Activated T-cell treated with anti-CD3 and anti-CD28 coated beads, Interleukin-2, amount 50 U/mL, for 24 hours (primary cell): ENCODE results near the gene HOXB8.

ENCODE experiments used
- DNase-seq: peaks from one replicate; pipeline ENCODE4 v3.0.0-alpha.2; 2020
- H3K27ac Mint-ChIP-seq: 2 replicates; pipeline ENCODE4 v1.8.0; 2020; ENCODE audit warnings: mild to moderate bottlenecking, mixed read lengths
- H3K27me3 Mint-ChIP-seq: 2 replicates; pipeline ENCODE4 v1.8.0; 2020; ENCODE audit warnings: mixed read lengths
- H3K36me3 Mint-ChIP-seq: 2 replicates; pipeline ENCODE4 v1.8.0; 2020; ENCODE audit warnings: low read depth, mixed read lengths
- H3K4me1 Mint-ChIP-seq: 2 replicates; pipeline ENCODE4 v1.8.0; 2020; ENCODE audit warnings: low read depth, mixed read lengths
- H3K4me3 Mint-ChIP-seq: 2 replicates; pipeline ENCODE4 v1.8.0; 2020; ENCODE audit warnings: mild to moderate bottlenecking, moderate library complexity, mixed read lengths
- H3K9me3 Mint-ChIP-seq: 2 replicates; pipeline ENCODE4 v1.8.0; 2020; ENCODE audit warnings: mixed read lengths

HOXB8 gene

DNA sequence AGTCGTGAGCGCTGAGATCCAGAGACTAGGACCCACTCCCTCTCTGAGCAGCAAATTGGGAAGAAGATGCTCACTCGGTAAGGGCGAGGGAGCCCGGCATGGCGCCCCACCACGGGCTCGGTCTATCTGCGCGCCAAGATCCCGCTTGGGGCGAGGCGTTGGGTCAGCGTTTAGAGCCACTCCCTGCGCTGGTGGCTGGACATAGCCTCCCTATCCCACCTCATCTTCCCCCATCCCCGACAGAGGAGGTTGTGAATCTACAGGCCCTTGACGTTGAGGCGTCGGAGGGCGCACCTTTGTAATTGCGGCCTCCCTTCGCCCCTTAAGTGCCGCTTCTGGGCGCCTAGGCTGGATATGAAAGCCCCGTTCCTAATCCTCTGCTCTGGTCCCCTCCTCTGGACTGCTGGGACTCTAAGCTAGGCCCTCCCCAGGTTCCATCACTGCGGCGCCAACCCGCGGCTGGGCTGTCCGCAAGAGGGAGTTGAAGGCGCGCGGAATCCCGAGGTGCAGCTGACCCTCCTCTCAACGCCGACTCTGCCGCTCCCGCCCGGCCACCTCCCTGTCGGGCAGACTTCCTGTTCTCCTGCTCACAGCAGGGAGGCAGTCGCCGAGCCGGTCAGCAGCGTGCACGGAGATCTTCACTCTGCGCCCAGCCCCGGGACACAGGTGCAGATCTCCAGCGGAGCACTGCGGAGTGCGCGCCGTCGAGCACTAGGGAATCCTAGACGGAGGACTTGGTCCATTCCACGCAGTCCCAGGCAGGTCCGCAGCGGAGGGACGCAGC is 27.2 kb upstream of the HOXB8 start:
- H3K36me3 Mint-ChIP-seq, result no peaks in the 10 kb centered on the region
- H3K4me3 Mint-ChIP-seq, result no peak overlapping the region
- H3K27me3 Mint-ChIP-seq, result peaks cover 96% of the 10 kb centered on the region
- no peak for DNase-seq
- H3K9me3 Mint-ChIP-seq, result no peaks in the 10 kb centered on the region
- peaks cover 13% of the 10 kb centered on the region for H3K4me1 Mint-ChIP-seq
- H3K27ac Mint-ChIP-seq, result no peak overlapping the region

DNA sequence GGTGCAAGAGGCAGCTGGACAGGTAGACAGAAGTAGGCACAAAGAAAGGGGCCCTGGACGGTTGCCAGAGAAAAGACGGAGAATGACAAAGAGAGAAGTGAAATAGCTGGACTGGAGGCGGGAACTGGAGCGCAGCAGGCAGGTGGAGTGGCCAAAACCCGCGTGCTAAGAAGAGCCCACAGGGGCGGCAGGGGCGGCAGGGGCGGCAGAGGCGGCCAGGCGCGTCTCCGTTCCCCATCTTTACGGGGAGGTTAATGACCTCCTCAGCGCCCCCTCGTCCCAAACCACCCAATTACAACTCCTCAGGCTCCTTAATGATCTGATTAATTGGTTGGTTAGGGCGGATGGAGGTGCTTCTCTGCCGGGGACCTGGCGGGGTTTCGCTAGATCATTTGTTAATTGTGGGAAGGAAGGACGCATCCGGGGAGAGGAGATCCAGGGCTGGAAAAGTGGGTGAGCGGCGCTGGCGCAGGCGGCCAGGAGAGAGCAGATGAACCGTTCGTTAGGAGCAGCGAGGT is 26.5 kb upstream of the HOXB8 start:
- Mint-ChIP-seq H3K9me3 (no peaks in the 10 kb centered on the region), H3K36me3 (no peaks in the 10 kb centered on the region), H3K27me3 (peaks cover 98% of the 10 kb centered on the region), H3K4me3 (no peak overlapping the region), H3K4me1 (peaks cover 13% of the 10 kb centered on the region), H3K27ac (no peak overlapping the region)
- no peak for DNase-seq

DNA sequence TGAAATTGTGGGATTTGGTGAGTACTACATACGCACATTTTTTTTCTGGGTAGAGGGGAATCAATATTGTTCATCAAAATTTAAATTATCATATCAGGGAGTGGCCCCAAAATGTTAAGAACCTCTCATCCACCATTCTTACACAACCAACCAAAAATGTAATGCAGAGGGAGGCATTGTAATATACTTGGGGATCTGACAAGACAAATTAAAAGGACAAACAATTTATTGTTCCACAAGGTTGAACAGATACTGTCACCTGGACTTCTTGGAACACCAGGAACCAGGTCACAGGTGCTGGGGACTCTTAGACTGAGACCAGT is 25.7 kb upstream of the HOXB8 start:
- Mint-ChIP-seq H3K9me3 (no peaks in the 10 kb centered on the region), H3K27ac (no peak overlapping the region), H3K4me3 (no peak overlapping the region), H3K36me3 (no peaks in the 10 kb centered on the region), H3K27me3 (peaks cover 98% of the 10 kb centered on the region), H3K4me1 (peaks cover 15% of the 10 kb centered on the region)
- no peak for DNase-seq

DNA sequence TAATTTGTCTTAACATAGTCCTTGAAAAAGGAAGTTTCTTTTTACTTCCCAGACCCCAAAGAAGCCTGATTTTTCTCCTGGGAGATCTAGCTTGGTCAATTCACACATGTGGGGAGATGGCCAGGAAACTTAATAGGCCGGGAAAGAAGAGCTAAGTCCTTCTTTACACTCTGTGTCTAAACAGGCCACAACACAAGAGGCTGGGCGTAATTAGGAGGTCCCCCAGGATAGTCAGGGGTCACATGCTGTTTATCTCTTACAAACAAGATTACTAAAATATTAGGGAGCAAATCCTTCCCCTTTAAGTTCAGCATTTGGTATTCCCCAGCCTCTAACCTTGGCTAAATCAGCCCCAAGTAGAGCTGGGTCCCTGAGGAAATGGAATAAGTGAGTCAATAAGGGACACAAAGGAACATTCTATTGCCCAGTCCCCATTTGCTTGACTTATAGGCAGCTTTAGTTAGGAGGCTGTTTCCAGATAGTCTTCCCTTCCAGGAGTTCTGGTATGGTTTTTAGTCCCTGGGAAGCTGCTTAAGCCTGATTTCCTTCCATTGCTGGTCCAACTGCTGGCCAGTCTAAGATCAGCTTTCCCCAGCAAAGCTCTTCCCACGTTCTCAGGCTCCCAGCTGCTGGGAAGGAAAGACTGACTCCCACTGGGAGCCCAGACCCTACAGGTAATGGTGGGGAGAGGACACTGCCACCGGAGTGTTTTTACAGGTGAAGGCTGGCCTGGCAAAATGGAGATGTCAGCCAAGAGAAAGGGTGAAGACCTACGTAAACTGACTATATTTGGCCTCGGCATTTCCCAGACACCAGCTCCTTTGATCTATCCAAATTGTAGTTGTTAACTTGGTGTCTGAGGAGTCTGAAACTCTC is 25.1 kb upstream of the HOXB8 start:
- H3K27ac Mint-ChIP-seq, result no peak overlapping the region
- H3K4me1 Mint-ChIP-seq, result peaks cover 15% of the 10 kb centered on the region
- peaks cover 98% of the 10 kb centered on the region for H3K27me3 Mint-ChIP-seq
- no peak overlapping the region for H3K4me3 Mint-ChIP-seq
- H3K9me3 Mint-ChIP-seq, result no peaks in the 10 kb centered on the region
- H3K36me3 Mint-ChIP-seq, result no peaks in the 10 kb centered on the region
- no peak for DNase-seq

DNA sequence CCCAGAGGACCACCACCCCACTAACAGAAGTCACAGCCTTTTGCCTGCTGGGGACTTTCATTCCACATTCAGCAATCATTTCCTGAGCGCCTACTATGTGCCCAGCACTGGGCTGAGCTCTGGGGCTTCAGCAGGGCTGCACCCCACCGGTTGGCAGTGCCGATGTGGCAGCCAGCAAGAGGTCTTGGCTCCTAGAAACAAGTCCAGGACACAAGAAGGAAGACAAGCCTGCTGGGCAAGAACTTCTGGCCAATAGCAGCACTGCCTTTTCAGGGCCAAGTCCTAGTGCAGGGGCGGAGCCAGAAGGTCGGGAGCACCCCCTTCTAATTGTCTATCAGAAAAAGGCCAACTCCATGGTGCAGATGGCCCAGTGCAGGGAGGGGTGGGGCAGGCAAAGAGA is 24.0 kb upstream of the HOXB8 start:
- H3K27me3 Mint-ChIP-seq, result peaks cover 98% of the 10 kb centered on the region
- DNase-seq, result no peak
- peaks cover 19% of the 10 kb centered on the region for H3K4me1 Mint-ChIP-seq
- no peak overlapping the region for H3K4me3 Mint-ChIP-seq
- no peaks in the 10 kb centered on the region for H3K36me3 Mint-ChIP-seq
- no peak overlapping the region for H3K27ac Mint-ChIP-seq
- no peaks in the 10 kb centered on the region for H3K9me3 Mint-ChIP-seq

DNA sequence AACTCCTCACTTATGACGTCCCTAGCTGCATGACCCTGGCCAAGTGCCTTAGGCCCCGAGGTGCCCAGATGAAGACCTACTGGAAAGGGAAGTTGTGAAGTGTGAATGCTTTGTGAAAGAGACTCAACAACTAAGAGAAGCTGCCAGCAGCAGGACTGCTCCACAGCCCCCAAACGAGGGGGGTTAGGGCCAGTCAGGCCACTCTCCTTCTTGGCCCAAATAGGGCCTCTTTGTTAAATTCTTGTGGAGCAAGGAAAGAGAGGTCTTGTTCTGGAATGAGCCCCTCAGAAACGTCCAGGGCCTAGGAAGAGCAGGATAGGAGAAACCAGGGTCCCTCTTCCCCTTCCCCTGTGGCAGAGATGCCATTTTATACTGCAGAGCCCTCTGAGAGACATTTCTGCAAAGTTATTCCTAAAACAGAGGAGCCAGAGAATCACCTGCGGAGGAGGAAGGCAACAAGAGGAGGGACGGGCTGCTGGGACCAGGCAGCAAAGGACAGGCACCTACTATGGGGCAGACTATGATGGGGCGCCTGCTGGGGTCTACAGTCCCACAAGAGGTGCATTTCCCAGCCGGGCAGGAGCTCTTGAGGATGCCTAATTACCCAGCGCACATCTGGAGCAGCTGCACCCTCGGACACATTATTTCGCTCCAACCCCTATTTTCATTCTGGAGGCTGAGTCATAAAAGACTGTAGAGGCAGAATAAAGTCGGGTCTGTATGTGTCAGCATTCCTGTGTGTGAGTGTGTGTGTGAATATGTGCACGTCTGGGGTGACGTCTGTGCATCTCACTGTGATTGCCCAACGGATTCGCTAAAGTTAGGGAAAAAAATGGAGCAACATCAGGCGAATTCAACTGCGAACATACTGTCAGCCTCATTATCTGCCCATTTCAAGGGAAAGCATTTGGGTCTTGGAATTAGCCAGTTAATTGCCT is 22.5 kb upstream of the HOXB8 start:
- H3K4me3 Mint-ChIP-seq, result no peak overlapping the region
- H3K27ac Mint-ChIP-seq, result no peak overlapping the region
- peaks cover 96% of the 10 kb centered on the region for H3K27me3 Mint-ChIP-seq
- H3K4me1 Mint-ChIP-seq, result peaks cover 25% of the 10 kb centered on the region
- no peak for DNase-seq
- H3K36me3 Mint-ChIP-seq, result no peaks in the 10 kb centered on the region
- H3K9me3 Mint-ChIP-seq, result no peaks in the 10 kb centered on the region

DNA sequence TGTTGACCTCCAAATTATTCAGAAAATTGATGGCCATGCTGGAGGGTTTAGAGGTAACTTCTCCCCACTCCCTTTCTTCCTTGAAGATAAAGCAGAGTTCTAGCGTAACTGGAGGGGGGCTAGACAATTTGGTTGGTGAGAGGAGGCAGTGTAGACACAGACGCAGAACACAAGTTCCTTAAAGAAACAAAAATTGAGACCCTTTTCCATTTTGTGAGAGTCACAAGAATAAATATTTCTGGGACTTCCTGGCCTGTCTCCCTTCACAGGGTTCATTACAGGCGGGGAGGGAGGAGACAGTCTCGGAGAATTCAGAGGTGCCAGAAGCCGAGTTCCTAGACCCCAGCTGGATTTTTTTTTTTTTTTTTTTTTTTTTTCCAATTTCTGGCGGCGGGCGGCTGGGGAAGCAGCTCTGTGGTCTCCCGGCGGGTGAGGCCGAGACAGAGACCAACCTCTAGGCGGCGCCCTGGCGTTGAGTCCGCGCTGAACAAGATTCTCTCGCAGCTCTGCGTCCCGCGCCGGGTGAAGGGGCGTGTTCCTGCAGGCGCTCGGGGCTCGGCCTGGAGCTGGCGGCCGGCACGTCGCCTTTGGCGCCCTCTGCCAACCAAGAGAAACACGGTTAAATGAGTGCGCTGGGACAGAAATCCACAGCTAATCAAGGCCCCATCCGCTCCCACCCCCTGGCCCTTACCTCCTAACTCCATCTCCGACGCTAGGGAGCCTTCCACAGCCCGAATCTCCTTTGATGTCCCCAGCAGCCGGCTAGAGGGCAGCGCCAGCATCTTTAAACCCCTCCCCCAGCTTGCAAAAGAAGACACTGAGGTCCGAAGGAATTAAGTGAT is 21.3 kb upstream of the HOXB8 start:
- Mint-ChIP-seq H3K27ac (no peak overlapping the region), H3K4me3 (peak overlapping the region; percentile 31), H3K9me3 (no peaks in the 10 kb centered on the region), H3K4me1 (peaks cover 18% of the 10 kb centered on the region), H3K27me3 (peaks cover 96% of the 10 kb centered on the region), H3K36me3 (no peaks in the 10 kb centered on the region)
- DNase-seq, result peak; percentile 85

DNA sequence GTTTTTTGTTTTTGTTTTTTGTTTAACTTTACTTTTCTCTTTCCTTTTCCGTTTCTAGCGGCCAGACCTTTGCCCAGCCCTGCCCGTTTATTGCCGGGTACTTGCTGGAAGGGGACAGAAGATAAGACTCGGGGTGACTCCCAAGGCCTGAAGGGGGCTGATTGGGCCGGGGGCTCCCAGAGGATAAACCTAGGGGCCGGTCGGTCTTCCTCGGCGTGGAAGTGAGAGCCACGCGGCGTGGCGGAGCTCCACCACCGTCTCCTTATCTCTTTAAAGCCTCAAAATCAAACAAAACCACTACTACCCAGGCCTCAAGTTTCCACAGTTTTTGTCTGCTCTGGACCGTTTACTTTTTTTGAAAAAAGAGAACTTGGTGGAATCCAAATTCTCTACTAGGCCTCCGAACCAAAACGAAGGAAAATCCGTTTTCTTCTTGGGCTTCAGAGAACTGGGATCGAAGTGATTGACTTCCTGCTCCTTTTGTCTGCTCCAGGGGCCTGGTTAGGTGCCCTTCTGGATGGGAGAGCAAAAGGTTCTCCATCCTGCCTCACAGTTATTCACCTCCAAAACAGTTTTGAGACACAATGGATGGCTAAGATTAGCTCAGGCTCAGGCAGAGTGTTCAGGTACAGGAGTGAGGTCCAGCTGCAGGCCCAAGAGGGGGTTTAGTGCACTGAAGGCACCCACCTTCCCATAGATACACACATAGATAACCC is 19.6 kb upstream of the HOXB8 start:
- Mint-ChIP-seq H3K27ac (no peak overlapping the region), H3K4me1 (peaks cover 16% of the 10 kb centered on the region), H3K9me3 (no peaks in the 10 kb centered on the region), H3K36me3 (no peaks in the 10 kb centered on the region), H3K4me3 (peak overlapping the region; percentile 71), H3K27me3 (peaks cover 98% of the 10 kb centered on the region)
- no peak for DNase-seq

DNA sequence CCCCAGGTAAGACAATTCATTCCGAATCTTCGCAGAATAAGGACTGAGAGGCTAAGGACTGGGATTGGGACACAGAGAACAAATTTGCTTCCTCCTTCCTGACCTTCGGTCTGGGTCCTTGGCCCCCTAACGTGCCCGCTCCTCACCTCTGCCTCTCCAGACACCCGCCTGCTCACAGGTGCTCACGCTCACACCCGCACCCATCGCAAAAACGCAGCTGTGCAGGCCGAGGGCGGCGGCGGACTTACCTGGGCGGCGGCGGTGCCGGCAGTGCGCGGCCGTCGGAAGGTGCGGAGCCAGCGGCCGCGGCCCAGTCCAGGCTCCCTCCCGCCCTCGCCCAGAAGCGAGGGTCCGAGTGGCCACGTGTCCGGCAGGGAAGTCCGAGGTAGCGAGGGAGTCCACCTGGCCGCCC is 18.2 kb upstream of the HOXB8 start:
- peak; percentile 29 for DNase-seq
- H3K36me3 Mint-ChIP-seq, result no peaks in the 10 kb centered on the region
- H3K27ac Mint-ChIP-seq, result no peak overlapping the region
- peaks cover 16% of the 10 kb centered on the region for H3K4me1 Mint-ChIP-seq
- no peaks in the 10 kb centered on the region for H3K9me3 Mint-ChIP-seq
- peak overlapping the region; percentile 71 for H3K4me3 Mint-ChIP-seq
- H3K27me3 Mint-ChIP-seq, result peaks cover 98% of the 10 kb centered on the region

DNA sequence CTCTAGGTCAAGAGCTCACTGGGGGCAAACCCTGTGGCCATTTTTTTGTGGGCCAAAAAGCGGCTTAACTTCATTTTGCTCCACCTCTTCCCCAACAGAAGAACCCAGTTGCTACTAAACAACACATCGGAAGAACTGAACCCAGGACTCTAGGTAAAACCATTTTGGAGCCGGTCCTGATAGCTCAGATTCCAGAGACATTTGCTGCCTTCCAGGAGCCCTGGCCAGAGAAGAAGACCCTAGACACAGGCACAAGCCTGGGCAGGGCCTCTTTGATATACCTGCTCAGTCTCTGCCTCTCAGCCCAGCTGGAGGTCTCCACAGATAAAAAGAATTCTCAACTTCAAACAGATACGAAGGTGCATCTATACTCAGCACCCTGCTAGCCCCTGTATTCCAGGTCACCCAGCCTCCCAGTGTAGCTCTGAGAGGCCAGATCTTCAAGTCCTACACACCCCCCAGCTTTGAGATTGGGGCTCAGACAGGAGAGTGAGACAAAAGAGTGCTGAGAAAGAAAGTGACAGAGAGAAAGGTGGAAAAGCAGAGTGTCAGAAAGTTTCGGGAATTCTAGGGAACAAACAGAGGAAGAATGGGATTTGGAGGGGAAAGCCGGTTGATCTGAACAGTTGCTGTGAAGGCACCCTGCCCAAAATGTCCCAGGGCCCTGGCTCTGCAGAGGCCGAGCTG is 17.6 kb upstream of the HOXB8 start:
- Mint-ChIP-seq H3K4me1 (peaks cover 16% of the 10 kb centered on the region), H3K9me3 (no peaks in the 10 kb centered on the region), H3K27me3 (peaks cover 98% of the 10 kb centered on the region), H3K4me3 (no peak overlapping the region), H3K36me3 (no peaks in the 10 kb centered on the region), H3K27ac (no peak overlapping the region)
- peak; percentile 23 for DNase-seq

DNA sequence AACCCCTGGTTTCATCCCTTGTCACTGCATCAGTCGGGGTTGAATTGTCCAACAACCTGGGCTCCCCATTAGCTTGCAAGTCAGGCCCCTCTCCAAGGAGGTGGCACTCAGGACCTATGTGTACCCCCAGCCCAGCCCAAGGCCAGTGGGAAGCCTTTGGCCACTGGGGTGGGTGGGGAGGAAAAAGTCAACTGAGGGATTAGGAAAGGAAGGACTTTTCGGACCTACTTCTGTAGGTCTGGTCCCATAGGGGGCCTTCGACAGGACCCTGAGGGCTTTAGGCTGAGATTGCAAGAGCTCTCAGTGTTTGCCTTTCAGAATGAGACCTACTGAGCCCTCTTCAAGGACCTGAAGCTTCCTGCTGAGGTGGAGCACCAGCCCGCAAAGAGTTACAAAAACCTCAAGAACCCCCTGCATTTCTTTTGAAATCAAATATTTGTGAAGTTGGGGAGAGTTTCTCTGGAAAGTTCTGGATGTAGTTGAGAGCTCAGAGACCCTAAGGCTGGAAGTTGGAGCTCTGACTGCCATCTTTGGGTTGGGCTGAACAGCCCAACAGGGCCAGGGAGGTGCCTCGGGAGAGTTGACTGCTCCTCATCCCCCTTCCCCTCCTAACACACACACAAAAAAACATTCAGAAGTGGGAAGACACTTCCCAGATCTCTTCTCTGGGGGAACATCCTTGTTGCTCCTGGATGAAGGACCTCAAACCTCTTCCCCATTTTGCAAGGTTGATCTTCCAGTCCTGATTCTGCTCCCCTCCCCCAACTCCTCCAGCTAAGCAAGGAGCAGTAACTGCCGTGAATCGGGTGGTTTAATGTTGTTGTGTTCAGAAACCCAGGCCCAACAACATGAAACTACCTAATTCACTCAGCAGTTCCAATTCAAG is 16.8 kb upstream of the HOXB8 start:
- peak; percentile 26 for DNase-seq
- no peak overlapping the region for H3K27ac Mint-ChIP-seq
- no peaks in the 10 kb centered on the region for H3K36me3 Mint-ChIP-seq
- H3K4me1 Mint-ChIP-seq, result peaks cover 18% of the 10 kb centered on the region
- peaks cover 98% of the 10 kb centered on the region for H3K27me3 Mint-ChIP-seq
- H3K9me3 Mint-ChIP-seq, result no peaks in the 10 kb centered on the region
- H3K4me3 Mint-ChIP-seq, result no peak overlapping the region
